WERI-Rb-1 (cell line): ENCODE data around the gene LRRC26.

Source experiments
- DNase-seq: peaks from one replicate; pipeline ENCODE4 v3.0.0-alpha.2; 2020
- H3K27ac ChIP-seq: fragments of 250-450 bp; sonication (Bioruptor Pico); 2 replicates; pipeline ENCODE4 v1.5.1; 2020; ENCODE audit warnings: mild to moderate bottlenecking, moderate library complexity
- H3K27me3 ChIP-seq: fragments of 250-450 bp; sonication (Bioruptor Pico); 2 replicates; pipeline ENCODE4 v1.5.1; 2021; ENCODE audit warnings: mild to moderate bottlenecking, low read depth, moderate library complexity; ENCODE audit not compliant: insufficient read depth, severe bottlenecking
- H3K36me3 ChIP-seq: fragments of 250-450 bp; sonication (Bioruptor Pico); 2 replicates; pipeline ENCODE4 v1.5.1; 2020; ENCODE audit warnings: mild to moderate bottlenecking, moderate library complexity
- H3K4me3 ChIP-seq: 2 replicates; pipeline ENCODE4 v1.5.1; 2011; ENCODE audit warnings: low read depth, mild to moderate bottlenecking, control low read depth, low read length
- H3K9me3 ChIP-seq: fragments of 250-450 bp; sonication (Bioruptor Pico); 2 replicates; pipeline ENCODE4 v1.5.1; 2021; ENCODE audit warnings: mild to moderate bottlenecking, moderate library complexity; ENCODE audit not compliant: severe bottlenecking
- CTCF ChIP-seq: IDR thresholded peaks from 2 replicates; pipeline ENCODE4 v1.5.1; 2011; ENCODE audit warnings: low read depth, mild to moderate bottlenecking, control low read depth, inconsistent platforms, low read length

Gene LRRC26

GRCh38 chr9:137152844-137153405, 16.9 kb downstream of the LRRC26 start:
- H3K27me3 ChIP-seq = no peaks in the 10 kb centered on the region
- no peaks in the 10 kb centered on the region for H3K36me3 ChIP-seq
- no peak overlapping the region for H3K27ac ChIP-seq
- DNase-seq = no peak
- TF ChIP-seq CTCF = no peak
- H3K4me3 ChIP-seq = no peak overlapping the region
- no peaks in the 10 kb centered on the region for H3K9me3 ChIP-seq

- no peaks in the 10 kb centered on the region for H3K36me3 ChIP-seq
- no peaks in the 10 kb centered on the region for H3K27me3 ChIP-seq
- H3K4me3 ChIP-seq = no peak overlapping the region
- TF ChIP-seq CTCF = no peak
- no peaks in the 10 kb centered on the region for H3K9me3 ChIP-seq
- H3K27ac ChIP-seq = no peak overlapping the region
- DNase-seq = peak; percentile 62
Observed at GRCh38 chr9:137150617-137151457, 19.0 kb downstream of the LRRC26 start.

- no peaks in the 10 kb centered on the region for H3K36me3 ChIP-seq
- H3K9me3 ChIP-seq = no peaks in the 10 kb centered on the region
- TF ChIP-seq CTCF = no peak
- DNase-seq = no peak
- no peaks in the 10 kb centered on the region for H3K27me3 ChIP-seq
- no peak overlapping the region for H3K4me3 ChIP-seq
- H3K27ac ChIP-seq = no peak overlapping the region
Observed at GRCh38 chr9:137149942-137150616, 19.8 kb downstream of the LRRC26 start.

GRCh38 chr9:137149363-137149762, 20.5 kb downstream of the LRRC26 start:
- DNase-seq = no peak
- no peak for TF ChIP-seq CTCF
- Histone ChIP-seq H3K36me3 (no peaks in the 10 kb centered on the region), H3K9me3 (no peaks in the 10 kb centered on the region), H3K27ac (no peak overlapping the region), H3K27me3 (no peaks in the 10 kb centered on the region), H3K4me3 (no peak overlapping the region)

GRCh38 chr9:137148661-137149060, 21.2 kb downstream of the LRRC26 start:
- Histone ChIP-seq H3K4me3 (no peak overlapping the region), H3K27ac (no peak overlapping the region)
- no peak for TF ChIP-seq CTCF

More at GRCh38 chr9:137148661-137149060, 21.2 kb downstream of the LRRC26 start:
- H3K36me3 ChIP-seq = no peaks in the 10 kb centered on the region
- no peaks in the 10 kb centered on the region for H3K27me3 ChIP-seq
- H3K9me3 ChIP-seq = no peaks in the 10 kb centered on the region
- DNase-seq = no peak
